Umbilical cord (tissue), 2 donors: ENCODE measurements around the gene AJAP1. TPM values are rescaled to one million over a fixed set of nuclear protein-coding genes. Genes with fewer than 3 reads are reported as not detected.

Source experiments
- DNase-seq: peaks from one replicate; pipeline ENCODE4 v3.0.0-alpha.2; 2015; ENCODE audit warnings: low spot score
- total RNA-seq: library from RNA; depleted of rRNA; stranded (reverse); fragments of >200 nt; gene quantifications from one replicate; pipeline ENCODE4 v1.2.3, GENCODE V29; 2014; ENCODE audit warnings: low replicate concordance; ENCODE audit not compliant: insufficient read depth

Gene AJAP1
- total RNA-seq, 1 donor from 2014 or later = 0.96 TPM

DNA sequence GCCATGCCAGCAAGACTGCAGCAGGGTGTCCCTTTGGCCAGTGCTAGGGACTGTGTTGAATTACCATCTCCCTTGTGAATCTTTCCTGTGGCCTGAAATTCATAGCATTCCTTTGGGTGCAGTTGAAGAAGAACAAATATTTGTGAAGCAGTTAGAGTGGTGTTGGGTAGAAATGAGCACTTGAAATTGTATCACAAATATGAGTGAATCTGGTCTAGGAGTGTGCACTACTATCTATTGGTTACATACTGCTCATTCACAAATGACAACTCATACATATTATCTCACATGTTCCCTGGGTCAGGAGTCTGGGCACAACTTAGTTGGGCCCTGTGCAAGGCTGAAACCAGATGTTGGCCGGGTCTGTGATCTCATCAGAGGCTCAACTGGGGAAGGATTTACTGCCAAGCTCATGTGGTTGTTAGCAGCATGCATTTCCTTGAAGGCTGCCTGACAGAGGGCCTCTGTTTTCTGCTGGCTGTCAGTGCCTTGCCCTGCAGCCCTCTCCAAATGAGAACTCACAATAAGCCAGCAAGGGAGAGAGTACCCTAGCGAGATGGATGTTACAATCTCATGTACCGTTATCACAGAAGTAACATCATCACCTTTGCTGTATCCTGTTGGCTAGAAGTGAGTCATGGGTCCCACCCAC is 23.8 kb downstream of the AJAP1 start:
- DNase-seq = no peak

DNA sequence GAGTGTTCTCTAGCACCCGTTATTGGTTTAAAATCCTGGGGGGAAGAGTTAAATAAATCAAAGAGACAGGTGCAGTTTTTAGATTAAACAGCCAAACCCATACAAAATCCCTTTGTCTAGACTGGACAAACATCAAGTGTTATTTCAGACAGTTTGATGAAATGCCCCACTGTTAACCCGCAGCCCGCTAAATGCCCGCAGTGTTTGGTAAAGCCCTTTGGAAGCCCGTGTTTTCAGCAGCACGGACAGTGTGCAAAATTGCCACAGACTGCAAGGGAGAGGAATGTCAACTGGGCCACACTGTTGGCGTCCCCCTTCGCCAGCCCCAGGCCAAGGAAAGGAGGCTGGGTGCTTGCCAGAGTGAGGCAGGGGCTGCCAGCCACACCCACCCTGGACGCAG is 26.6 kb downstream of the AJAP1 start:
- no peak for DNase-seq

DNA sequence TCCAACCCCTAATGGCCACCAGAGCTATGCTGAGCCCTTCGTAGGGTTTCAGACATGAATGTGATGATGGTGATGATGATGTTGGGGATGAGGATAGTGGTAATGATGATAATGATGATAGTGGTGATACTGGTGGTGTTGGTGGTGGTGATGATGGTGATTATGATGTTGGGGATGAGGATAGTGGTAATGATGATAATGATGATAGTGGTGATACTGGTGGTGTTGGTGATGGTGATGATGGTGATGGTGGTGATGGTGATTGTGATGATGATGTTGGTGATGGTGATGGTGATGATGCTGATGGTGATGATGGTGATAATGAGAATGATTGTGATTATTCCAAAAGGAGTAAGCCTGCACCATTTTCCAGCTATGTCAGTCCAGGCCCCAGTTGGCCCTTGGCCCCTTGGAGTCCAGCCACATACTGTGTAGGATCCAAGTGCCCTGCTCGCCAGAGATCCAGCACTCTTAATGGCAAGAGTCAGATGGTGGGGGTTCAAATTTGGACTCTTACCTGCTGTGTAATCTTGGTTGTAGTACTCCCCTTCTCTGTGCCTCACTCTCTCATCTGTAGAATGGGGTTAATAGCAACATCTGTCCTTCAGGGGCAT is 28.3 kb downstream of the AJAP1 start:
- no peak for DNase-seq

DNA sequence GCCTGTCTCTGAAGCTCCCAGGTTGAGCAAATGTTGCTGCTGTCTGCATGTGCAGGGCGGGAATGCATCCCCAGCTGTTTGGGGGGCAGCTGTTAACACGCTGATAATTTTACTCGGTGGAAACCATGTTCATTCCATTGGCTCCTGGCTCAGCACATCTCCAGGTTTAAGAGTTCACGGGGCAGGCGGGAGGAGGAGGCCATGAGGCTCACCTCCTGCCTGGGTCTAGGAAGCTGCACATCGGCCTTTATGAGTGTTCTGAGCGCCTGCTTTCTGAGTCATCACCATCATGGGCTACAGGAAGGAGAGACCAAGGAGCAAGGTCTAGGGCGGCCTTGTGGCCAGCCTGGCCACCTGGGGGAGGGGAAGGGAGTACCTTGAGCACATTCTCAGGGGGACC is 29.7 kb downstream of the AJAP1 start:
- no peak for DNase-seq

DNA sequence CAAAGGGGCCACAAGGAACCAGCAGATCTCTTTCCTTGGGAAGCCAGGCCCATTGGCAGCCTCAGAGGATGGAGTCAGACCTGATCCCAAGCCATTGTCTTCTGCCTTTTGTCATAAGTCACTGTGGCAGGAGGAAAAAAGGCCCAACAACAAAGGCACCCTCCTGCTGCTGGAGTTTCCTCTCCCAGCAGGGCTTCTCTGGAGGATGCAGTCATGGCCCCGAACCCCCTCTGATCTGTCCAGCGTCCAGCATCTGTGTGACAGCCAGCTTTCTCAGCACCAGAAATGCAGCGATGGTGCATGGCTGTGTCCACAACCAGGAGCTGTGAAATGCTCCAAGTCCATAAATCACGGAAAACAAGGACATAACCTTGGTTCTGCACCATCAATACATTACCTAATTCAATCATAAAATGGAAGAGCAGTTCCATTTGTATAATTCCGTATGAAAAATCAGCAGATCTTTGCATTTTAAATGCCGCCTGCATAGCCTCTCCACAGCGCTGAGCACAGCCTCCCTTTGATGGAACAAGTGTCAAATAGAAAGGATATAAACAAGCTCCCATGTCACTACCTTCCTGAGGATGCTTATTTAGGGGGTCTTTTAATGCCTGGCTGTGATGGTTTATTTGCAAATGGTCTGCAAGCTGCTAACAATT is 30.6 kb downstream of the AJAP1 start:
- no peak for DNase-seq

DNA sequence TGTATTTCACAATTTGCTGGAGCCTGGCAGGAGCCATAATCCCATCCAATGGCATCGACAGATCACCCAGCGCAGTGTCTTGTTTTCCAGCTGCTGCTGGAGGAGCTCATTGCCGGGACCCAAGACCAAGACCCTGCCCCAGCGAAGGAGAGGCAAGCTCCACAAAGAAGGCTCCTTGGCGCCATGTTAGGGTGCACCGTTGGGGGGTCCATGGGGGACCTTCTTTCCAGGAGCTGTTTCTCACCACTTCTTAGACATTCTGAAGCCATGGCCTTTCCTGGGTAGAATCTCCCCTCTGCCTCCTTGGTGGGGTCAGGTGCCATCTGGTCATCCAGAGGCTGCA is 31.1 kb downstream of the AJAP1 start:
- no peak for DNase-seq

DNA sequence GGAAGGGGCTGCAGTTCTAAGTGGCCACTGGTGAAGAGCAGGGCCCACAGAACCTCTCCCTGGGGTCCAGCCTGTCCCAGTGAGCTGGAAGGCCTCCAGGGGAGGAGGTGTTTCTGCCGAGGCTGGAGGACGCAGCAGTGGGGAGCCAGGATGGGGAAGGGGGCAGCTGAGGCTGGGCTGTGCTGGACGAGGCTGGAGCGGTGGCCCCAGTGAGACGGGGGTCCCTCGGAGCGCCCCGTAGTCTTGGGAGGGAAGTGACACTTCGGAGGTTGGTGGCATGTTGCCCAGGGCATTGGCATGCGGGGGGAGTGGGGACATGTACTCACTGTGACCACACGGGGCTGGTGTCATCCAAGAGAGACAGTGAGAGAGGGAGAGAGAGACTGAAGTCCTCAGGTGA is 33.5 kb downstream of the AJAP1 start:
- DNase-seq = no peak

DNA sequence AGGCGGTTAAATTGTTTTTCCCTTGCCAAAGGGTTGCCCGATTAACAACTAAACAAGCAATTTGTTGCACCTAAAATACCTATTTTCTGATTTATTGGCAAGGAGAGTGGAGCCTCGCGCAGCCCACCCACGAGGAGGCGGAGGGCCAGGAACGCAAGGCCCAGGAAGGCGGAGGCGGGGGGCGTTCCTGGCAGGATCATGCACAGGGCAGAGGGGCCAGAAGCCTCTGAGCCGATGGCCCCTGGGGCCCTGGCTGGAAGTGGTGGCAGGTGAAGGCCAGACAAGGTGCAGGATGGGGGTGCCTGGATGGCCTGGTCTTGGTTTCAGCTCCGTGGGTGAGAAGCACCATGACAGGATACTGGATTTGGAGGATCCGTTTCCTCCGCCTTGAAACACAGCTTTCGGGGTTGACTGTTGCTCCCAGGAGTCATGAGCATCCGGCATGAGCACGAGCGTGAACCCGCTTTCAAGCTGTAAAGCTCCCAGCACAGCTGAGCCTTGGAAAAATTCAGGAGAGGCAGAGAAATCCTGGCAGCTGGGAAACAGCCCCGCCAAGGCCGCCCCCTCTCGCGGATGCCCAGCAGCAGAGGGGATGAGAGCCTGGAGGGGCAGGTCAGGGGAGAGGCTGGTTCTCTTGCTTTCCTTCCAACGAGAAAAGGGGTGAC is 35.0 kb downstream of the AJAP1 start:
- no peak for DNase-seq

DNA sequence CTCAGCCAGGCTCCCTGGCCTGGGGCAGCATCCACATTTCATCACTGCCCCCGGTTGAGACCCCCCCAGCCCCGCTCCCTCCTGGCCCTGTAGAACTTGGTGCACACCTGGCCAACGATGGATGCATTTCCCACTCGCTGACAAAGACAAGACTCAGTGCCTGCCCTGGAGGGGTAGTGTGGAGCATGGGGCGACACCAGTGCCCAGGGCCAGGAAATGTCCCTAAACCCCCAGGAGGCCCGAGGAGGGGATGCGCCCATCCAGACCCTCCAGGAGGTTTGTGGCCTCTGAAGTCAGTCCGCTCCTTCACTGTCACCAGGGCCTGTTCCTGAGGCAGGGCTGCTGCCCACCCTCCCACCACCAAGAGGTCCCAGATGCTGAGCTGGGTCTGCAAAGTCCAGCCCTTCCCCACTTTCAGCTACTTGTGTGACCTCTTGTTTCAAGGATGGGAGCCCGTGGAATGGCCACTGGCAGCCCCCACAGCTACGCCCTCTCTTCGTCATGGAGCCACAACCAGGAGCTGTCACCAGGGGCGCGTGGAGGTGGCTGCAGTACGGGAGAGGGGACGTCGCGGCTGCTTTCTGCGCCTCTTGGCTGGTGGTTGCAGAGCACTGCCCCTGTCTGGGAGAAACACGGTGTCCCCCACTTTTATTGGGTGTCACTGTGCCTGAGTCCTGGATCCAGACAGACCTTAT is 35.7 kb downstream of the AJAP1 start:
- DNase-seq = no peak

DNA sequence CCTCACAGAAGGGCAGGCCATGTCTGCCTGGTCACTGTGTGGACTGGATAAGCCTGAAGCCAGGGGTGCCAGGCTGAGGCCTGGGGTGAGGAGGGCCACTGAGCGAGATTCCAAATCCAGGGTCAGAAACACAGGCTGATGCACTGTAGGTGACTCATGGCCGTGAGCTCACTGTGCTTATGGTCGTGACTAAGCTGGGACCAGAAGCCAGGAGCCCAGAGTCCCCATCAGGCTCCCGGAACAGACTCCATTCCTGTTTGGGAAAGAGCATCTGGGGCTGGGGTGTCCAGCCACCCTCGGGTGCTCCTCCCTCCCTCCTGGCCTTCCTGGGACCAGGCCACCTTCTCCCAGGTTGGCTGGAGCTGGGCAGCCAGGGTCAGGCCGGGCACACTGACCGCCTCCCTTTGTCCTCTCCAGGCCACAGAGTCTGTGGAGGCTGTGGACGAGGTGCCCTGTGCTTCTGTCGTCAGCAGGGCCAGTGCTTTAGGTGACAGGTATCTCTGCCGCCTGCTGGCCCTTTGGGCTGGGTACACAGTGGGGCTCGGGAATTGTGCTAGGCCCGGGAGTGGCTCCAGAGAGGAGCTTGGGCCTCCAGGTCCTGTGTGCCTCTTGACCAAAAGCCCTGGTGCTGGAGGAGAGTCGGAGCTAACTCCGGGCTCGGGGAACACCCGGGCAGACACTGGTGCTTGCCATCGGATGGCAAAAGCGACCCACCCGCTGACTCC is 36.7 kb downstream of the AJAP1 start:
- no peak for DNase-seq

DNA sequence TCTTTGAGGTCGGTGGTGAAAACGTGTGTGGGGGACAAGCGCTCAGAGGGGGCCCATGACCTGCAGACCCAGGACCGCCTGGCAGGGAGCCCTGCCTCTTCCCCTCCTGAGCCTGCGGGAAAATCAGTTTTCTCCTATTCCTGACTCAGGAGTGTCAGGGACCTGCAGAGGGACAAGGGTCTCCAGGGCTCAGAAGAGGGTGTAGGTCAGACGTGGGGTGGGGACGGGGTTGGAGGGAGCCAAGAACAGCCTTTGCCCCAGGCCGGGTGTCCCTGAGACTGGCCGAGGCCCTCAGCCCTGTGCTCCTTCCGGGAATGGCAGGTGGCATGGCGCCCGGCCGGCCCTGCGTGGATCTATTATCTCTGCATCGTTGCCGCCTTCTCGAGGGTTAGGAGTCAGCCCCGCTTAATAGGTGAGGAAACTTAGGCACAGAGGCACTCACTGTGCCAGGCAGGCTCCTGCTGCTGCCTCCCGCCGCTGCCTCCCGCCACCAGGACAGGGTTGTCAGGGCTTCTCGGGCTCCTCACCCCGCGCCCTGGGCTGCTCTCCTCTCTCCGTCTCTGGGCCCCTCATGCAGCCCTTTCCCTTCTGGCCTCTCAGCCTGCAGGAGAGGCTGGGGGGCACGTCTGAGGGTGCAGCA is 37.5 kb downstream of the AJAP1 start:
- no peak for DNase-seq

DNA sequence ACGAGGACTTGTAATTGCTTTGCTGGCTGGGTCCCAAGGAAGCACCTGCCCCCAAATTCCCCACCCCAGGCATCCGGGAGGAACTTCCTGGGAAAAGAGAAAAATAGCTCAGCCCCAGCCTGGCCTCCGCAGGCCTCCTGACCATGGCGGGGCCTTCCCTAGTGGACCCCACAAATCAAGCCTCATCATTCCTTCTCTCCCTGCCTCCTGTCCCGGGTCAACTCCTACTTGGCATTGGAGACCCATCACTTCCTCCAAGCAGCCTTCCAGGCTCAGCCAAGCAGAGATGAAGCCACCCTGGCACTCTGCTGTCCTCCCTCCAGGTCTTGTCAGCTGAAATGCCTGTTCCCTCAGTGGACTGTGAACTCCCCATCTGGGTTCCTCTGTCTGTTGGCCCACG is 38.0 kb downstream of the AJAP1 start:
- DNase-seq = no peak

DNA sequence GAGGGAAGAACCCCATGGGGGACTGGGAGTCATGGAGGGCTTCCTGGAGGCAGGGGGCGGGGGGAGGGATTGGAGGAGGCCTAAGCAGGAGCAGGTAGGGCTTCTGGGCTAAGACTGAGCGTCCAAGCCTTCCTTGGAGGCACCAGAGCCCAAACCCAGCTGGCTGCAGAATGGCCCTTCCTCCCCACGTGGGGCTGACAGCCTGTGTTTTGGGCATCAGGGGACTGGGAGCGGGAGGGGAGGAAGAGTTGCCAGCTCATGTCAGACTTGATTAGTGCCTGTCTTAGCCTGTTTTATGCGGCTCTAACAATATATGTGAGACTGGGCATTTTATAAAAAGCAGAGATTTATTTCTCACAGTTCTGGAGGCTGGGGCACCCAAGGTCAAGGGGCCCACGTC is 38.9 kb downstream of the AJAP1 start:
- DNase-seq = no peak

DNA sequence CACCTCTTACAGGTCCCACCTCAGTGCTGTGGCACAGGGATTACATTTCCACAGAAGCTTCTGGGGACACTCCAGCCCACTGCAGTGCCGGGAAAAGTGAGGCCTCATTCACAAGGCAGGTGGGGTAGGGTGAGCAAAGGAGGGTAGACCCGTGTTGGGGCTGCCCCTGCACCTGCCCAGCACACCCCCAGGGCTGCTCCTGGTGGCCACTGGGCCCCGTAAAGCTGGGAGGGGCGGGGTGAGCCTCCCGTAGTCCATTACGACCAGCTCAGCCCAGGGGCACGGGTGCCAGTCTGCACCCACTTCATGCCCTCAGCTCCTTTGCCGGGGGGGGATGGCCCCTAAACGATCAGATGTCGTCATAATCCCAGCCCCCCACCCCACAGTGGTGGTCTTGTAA is 39.5 kb downstream of the AJAP1 start:
- no peak for DNase-seq

DNA sequence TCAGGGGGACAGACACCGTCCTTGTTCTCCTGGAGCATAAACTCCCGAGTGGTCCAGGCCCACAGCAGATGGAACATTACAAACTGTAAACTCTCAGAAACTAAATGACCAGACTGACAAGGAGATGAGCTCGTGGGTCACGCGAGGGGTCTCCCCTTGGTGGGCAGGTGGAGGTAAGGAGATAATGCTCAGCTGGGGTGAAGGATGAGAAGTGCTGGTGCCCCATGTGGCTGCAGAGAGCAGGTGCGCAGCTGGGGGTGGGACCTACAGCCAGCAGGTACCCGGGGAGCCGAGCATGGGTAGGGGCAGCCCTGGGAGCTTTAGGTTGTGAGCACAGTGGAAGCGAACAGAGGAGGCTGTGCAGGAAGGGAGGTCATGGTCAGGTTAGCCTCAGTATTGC is 40.1 kb downstream of the AJAP1 start:
- no peak for DNase-seq

DNA sequence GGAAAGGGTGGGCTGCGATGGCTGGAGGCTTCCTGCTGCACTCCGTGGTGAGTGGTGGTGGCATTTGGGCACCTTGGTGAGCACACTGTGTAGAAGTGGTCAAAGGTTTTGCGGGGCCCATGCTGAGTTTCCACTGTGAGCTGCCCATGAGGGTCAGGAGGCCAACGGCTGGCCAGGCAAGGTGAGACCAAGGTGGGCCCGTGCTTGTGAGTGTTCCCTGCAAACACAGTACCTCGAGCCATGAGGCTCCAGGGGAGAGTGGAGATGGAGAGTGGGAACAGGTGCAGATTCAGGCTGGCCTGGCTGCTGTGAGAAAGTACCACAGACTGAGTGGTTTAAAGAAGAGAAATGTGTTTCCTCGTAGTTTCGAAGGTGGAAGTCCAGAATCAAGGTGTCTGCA is 40.8 kb downstream of the AJAP1 start:
- no peak for DNase-seq

DNA sequence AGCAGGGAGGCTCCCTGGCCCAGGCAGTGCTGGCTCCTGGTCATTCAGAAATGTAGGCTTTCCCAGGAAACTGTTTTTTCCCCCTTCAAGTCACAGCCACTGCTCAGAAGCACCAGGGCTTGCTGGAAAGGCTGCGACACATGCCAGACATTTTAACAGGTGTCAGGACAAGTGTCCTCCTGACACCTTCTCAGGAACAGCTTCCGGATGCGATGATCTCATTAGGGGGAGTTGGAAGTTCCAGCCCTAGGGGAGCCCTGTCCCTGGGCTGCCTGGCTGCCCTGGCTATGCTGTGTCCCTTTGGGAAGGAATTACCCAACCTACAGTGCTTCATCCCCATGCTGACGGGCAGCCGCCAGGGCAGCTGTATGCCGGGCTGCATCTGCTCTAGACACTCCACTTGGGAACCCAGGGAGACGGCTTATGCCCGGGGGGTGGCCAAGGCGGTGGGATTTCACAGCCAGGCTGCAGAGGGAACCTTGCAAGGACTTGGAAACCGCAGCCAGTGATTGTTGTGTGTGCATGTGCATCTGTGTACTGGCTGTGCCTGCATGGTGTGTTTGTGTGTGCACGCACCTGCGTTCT is 41.8 kb downstream of the AJAP1 start:
- no peak for DNase-seq

DNA sequence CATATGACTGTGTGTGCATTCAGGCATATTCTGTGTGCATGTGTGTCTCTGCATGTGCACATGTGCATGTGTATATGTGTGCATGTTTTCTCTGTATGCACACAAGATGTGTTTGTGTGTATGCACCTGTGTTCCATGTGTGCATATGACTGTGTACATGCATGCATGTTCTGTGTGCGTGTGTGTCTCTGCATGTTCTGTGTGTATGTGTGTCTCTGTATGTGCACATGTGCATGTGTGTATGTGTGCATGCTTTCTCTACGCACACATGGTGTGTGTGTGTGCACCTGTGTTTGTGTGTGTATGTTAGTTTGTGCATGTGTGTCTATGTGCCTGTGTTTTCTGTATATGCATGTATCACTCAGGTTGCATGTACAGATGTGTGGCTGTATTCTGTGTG is 42.3 kb downstream of the AJAP1 start:
- no peak for DNase-seq

DNA sequence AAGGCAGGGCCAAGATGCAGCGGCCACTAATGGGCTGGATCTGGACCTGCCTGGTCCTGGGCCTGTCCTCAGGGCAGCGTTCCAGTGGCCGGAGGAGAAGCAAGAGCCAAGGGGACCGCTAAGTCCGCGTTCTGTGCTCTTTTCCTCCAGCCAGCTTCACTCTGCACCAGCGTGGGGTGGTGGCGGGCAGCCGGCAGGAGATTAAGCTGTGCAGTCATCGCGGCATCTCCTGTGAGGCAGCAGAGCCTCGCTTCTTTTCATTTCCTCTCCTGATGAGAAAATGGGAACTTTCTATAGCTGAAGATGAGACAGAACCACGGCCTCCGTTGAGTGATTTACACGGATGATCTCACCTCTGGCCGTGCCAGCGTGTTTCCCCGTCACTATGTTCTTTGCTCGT is 43.4 kb downstream of the AJAP1 start:
- DNase-seq = no peak

DNA sequence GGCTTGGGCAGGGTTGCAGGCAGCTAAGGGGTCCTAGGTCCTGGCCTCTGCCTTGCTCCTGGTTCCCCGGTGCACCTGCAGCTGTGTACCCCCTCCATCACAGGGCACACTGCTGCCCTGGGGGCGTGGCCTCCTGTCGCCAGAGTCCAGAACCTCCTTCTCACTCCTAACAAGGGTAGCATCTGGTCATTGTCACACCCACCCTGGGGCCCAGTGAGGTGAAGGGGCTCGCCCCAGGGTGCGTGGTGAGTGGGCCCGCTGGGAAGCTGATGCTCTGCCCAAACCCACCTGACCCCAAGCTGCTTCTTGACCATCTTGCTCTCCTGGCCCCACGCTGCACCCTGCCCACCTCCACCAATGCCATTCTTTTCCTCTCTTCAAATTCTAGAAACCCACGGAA is 44.5 kb downstream of the AJAP1 start:
- no peak for DNase-seq
